Measurements from ENCODE around the gene INAFM2. TPM values are rescaled to one million over a fixed set of nuclear protein-coding genes. Genes with fewer than 3 reads are reported as not detected.

Gene INAFM2
- total RNA-seq, 1 donor from 2014 or later = 14.9 TPM

- no peak for TF ChIP-seq CTCF (IDR thresholded peaks at IDR 0.05; ENCODE audit: insufficient read depth, low read length, poor library complexity, severe bottlenecking)
- no peaks in the 10 kb centered on the region for H3K36me3 ChIP-seq (ENCODE audit: control insufficient read depth, insufficient read depth, low read length)
- H3K4me3 ChIP-seq (ENCODE audit: low read depth, low read length) = no peak overlapping the region
- no peak for DNase-seq (ENCODE audit: low read depth)
- H3K27me3 ChIP-seq (ENCODE audit: control insufficient read depth, insufficient read depth, low read length) = peaks cover 24% of the 10 kb centered on the region
Measured at GRCh38 chr15:40355976-40356585, 32.6 kb downstream of the INAFM2 start.

GRCh38 chr15:40357246-40357645 is 33.8 kb downstream of the INAFM2 start:
- H3K4me3 ChIP-seq (ENCODE audit: low read depth, low read length) = no peak overlapping the region
- H3K36me3 ChIP-seq (ENCODE audit: control insufficient read depth, insufficient read depth, low read length) = no peaks in the 10 kb centered on the region
- DNase-seq (ENCODE audit: low read depth) = no peak
- no peak for TF ChIP-seq CTCF (IDR thresholded peaks at IDR 0.05; ENCODE audit: insufficient read depth, low read length, poor library complexity, severe bottlenecking)
- H3K27me3 ChIP-seq (ENCODE audit: control insufficient read depth, insufficient read depth, low read length) = peaks cover 34% of the 10 kb centered on the region

GRCh38 chr15:40357723-40358470 is 34.4 kb downstream of the INAFM2 start, which contains the start of gene DISP2:
DISP2 (plus strand) TSS chr15:40358219; CDS start chr15:40358322, 103 bp downstream.
- peaks cover 32% of the 10 kb centered on the region for H3K27me3 ChIP-seq (ENCODE audit: control insufficient read depth, insufficient read depth, low read length)
- no peak for TF ChIP-seq CTCF (IDR thresholded peaks at IDR 0.05; ENCODE audit: insufficient read depth, low read length, poor library complexity, severe bottlenecking)
- no peak for DNase-seq (ENCODE audit: low read depth)
- no peaks in the 10 kb centered on the region for H3K36me3 ChIP-seq (ENCODE audit: control insufficient read depth, insufficient read depth, low read length)
- H3K4me3 ChIP-seq (ENCODE audit: low read depth, low read length) = peak within 1 kb of the TSS; percentile 39

GRCh38 chr15:40358471-40359353 is 35.2 kb downstream of the INAFM2 start:
- no peak for DNase-seq (ENCODE audit: low read depth)
- peak; percentile 5 for TF ChIP-seq CTCF (IDR thresholded peaks at IDR 0.05; ENCODE audit: insufficient read depth, low read length, poor library complexity, severe bottlenecking)
- peaks cover 30% of the 10 kb centered on the region for H3K27me3 ChIP-seq (ENCODE audit: control insufficient read depth, insufficient read depth, low read length)

GRCh38 chr15:40360015-40360414 is 36.5 kb downstream of the INAFM2 start:
- Histone ChIP-seq H3K4me3 (ENCODE audit: low read depth, low read length) (no peak overlapping the region), H3K36me3 (ENCODE audit: control insufficient read depth, insufficient read depth, low read length) (no peaks in the 10 kb centered on the region), H3K27me3 (ENCODE audit: control insufficient read depth, insufficient read depth, low read length) (peaks cover 25% of the 10 kb centered on the region)
- TF ChIP-seq CTCF (IDR thresholded peaks at IDR 0.05; ENCODE audit: insufficient read depth, low read length, poor library complexity, severe bottlenecking) = no peak
- DNase-seq (ENCODE audit: low read depth) = no peak

More at GRCh38 chr15:40358471-40359353, 35.2 kb downstream of the INAFM2 start:
- Histone ChIP-seq H3K36me3 (ENCODE audit: control insufficient read depth, insufficient read depth, low read length) (no peaks in the 10 kb centered on the region), H3K4me3 (ENCODE audit: low read depth, low read length) (peak overlapping the region; percentile 37)
